ENCODE measurements around the gene DSEL. TPM values are rescaled to one million over a fixed set of nuclear protein-coding genes. Genes with fewer than 3 reads are reported as not detected.

DSEL gene
- total and polyA plus RNA-seq, 2 of the 8 experiments (the other 6 are each of a cell fraction or from before 2014, with no cell fraction given) = 3.0 to 22.8 TPM

DNA sequence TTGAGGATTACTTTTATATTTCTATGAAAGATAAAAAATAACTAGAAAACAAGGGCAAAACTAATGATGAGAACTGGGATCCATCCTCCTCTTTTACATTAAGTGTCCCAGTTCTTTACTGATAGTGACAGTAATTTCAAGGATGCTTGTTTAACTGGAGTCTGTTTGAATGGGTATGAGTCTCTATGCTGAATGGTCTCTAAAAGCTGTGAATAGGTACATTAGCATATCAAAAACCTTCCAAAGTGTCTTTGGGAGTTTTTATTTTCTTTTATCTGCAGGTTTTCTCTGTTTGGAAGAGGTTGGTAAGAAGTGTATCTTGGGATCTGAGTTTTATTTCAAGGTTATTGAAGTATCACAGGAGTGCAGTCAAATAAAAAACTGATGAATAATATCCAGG is 30.0 kb downstream of the DSEL start:
- H3K23ac ChIP-seq (ENCODE audit: insufficient read length) = no peak overlapping the region
- no peak overlapping the region for H4K5ac ChIP-seq (ENCODE audit: insufficient read length, low read depth, low read length)
- H2BK15ac ChIP-seq (ENCODE audit: low read length) = no peak overlapping the region
- H3K27me3 ChIP-seq (replicated peaks in 1 of 4; ENCODE audit: control insufficient read depth in 3 of 4, extremely low read depth in 1 of 4, insufficient read depth in 3 of 4, low read length in 3 of 4) = peaks cover 12 to 35% (median 22%) of the 10 kb centered on the region in 4 experiments
- no peaks in the 10 kb centered on the region for H3K79me2 ChIP-seq (ENCODE audit: control insufficient read depth in 1 of 2, insufficient read depth in 2 of 2, low read length in 2 of 2)
- TF ChIP-seq TCF12 (IDR thresholded peaks at IDR 0.05; ENCODE audit: low read depth, low read length) = no peak
- no peak for TF ChIP-seq JUND (IDR thresholded peaks at IDR 0.05; ENCODE audit: low read length)
- TF ChIP-seq NANOG (IDR thresholded peaks at IDR 0.05; ENCODE audit: insufficient read depth, low read depth, low read length, poor library complexity, severe bottlenecking) = no peak
- no peak for TF ChIP-seq TEAD4 (IDR thresholded peaks at IDR 0.05; ENCODE audit: low read depth, low read length)
- no peak for TF ChIP-seq TAF7 (optimal IDR thresholded peaks at IDR 0.05; ENCODE audit: borderline replicate concordance, low read depth, low read length)
- TF ChIP-seq BCL11A (IDR thresholded peaks at IDR 0.05; ENCODE audit: low read depth in 2 of 2, low read length in 2 of 2) = no peak
- ChIA-PET POLR2A (ENCODE audit: partially characterized antibody) (interaction anchor here (1.0 kb wide), 1 partner anchor 10 kb away, joined by 3 read pairs; no protein-coding TSS in a partner anchor), CTCF (ENCODE audit: partially characterized antibody) (no interaction called here)
- H3K4me1 ChIP-seq (replicated peaks in 1 of 4; ENCODE audit: control insufficient read depth in 3 of 4, insufficient read depth in 4 of 4, low read length in 3 of 4) = peaks cover 0 to 4% (median 1%) of the 10 kb centered on the region in 4 experiments; a peak in 2 of 7 replicates
- H3K9ac ChIP-seq (replicated peaks in 1 of 4; ENCODE audit: extremely low read depth in 1 of 4, low read depth in 3 of 4, low read length in 3 of 4) = no peak overlapping the region
- H3K56ac ChIP-seq (replicated peaks; ENCODE audit: insufficient read length, low read depth, low read length) = no peak overlapping the region
- no peaks in the 10 kb centered on the region for H3K36me3 ChIP-seq (ENCODE audit: control insufficient read depth in 2 of 4, insufficient read depth in 4 of 4, low read length in 3 of 4)
- no peak overlapping the region for H2BK5ac ChIP-seq (ENCODE audit: low read depth, low read length)
- no peak overlapping the region for H3K4me2 ChIP-seq (ENCODE audit: insufficient read depth in 1 of 2, low read depth in 2 of 2, low read length in 2 of 2)
- no peak overlapping the region for H3K27ac ChIP-seq (ENCODE audit: low read depth, low read length)
- no peak overlapping the region for H2AFZ ChIP-seq (ENCODE audit: low read length)
- no peak overlapping the region for H3K4ac ChIP-seq (replicated peaks; ENCODE audit: insufficient read length, low read depth, low read length)
- no peak overlapping the region for H2AK5ac ChIP-seq (ENCODE audit: low read depth, low read length)
- H3K18ac ChIP-seq (ENCODE audit: extremely low read depth, low read length) = no peak overlapping the region
- no peak overlapping the region for H3K4me3 ChIP-seq (ENCODE audit: extremely low read depth in 1 of 4, insufficient read depth in 2 of 4, low read depth in 3 of 4, low read length in 4 of 4)
- H3K9me3 ChIP-seq (ENCODE audit: insufficient read depth in 2 of 2, low read depth in 1 of 2, low read length in 1 of 2) = no peaks in the 10 kb centered on the region
- no peak overlapping the region for H4K8ac ChIP-seq (ENCODE audit: extremely low read depth, insufficient read depth, low read length)
- H3K23me2 ChIP-seq (ENCODE audit: low read depth, low read length) = no peaks in the 10 kb centered on the region
- H3K14ac ChIP-seq (ENCODE audit: insufficient read length) = no peak overlapping the region
- no peaks in the 10 kb centered on the region for H3K79me1 ChIP-seq (ENCODE audit: low read depth, low read length)
- H2BK20ac ChIP-seq (ENCODE audit: low read length) = no peak overlapping the region
- no peak overlapping the region for H2BK12ac ChIP-seq (ENCODE audit: low read depth, low read length)
- H2BK120ac ChIP-seq (replicated peaks; ENCODE audit: low read depth, low read length) = no peak overlapping the region
- no peak for FAIRE-seq
- H4K20me1 ChIP-seq (replicated peaks in 1 of 2; ENCODE audit: control insufficient read depth in 1 of 2, insufficient read depth in 2 of 2, low read length in 2 of 2) = peaks cover 0 to 3% of the 10 kb centered on the region in 2 experiments
- H4K91ac ChIP-seq (replicated peaks; ENCODE audit: insufficient read length, low read length) = no peak overlapping the region
- no peak for DNase-seq (ENCODE audit: low read depth in 1 of 2, low spot score in 2 of 2)

Measured in H1 (cell line).